ENCODE measurements around the gene KIF26B.

KIF26B gene

DNA sequence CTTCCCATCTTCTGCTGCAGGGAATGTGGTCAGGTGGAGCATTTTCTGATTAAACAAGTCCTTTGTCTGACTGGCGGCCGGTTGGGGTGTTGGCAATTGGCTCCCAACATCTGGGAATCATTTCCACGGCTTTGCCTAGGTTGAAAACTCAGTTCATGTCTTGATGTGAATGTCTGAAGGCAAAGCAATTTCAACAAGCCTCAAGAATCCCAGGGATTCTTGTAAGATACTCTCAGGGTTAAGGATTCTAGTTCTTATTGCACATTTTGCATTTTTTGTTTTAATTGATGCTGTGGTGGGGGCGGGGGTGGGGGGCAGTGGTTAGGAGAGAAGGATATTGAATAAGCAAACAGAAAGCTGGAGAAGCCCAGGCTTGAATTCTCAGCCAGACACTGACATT, 273.9 kb downstream of the KIF26B start:
- no peak for DNase-seq (ENCODE audit: low read depth in 2 of 2)

DNA sequence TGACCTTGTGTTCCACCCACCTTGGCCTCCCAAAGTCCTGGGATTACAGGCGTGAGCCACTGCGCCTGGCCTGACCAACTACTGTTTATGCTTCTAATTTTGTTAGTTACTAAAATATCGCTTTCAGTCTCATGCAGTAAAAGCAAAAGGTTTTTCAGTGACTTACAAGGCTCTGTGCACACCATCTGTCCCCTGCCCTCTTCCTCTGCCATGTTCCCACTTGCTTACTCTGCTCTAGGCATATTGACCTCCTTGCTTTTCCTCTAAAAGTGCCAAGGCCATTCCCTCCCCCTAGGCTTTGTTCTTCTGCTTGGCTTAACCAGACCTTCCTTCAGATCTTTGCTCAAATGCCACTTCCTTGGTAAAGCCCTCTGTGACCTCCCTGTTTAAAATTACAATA, 276.9 kb downstream of the KIF26B start:
- DNase-seq (ENCODE audit: low read depth in 2 of 2): no peak

DNA sequence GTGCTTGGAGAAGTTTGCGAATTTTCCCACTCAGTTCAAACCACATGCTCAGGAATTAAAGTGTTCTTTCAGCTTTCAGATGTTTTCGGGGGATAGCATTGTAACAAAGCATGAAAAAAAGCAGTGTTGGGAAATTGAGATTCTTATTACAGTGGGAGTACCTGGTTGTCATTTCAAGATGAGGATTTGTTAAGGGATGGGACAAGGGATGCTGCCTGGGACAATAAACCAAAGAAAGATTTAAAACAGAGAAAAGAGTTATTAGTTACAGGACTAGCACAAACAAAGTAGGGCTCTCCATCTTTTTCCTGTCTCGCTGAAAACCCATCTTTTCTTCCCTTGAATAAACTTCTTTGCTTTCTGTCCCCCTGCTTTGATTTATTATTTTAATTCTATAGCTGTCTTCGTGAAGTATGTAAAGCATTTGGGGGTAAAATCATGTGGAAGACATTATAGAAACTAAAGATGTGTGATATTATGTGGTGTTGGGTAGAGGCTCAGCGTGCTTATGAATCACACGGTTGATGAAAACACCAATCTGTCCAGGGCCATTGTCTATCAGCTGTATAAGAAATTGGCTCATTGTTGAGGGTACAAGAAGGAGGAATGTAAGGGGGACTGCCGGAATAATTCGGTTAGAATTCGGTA, 277.6 kb downstream of the KIF26B start:
- no peak for DNase-seq (ENCODE audit: low read depth in 2 of 2)

DNA sequence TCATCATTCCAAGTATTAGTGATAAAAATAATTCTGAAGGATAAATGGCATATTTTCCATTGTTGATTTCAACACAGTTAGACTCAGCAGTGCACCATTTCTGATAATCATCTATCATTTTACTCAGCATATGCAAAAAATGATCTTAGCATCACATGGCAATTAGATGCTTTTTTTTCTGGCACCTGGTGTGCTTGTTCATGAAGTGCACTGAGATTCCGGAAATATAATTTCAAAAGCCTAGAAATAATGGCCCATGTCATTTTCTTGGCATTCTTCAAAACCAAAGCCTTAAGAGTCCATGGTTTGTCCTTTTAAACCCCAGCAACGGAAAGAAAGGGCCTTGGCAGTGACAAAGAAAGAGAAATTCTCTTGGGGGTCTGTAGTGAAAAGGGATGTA, 278.8 kb downstream of the KIF26B start:
- no peak for DNase-seq (ENCODE audit: low read depth in 2 of 2)

DNA sequence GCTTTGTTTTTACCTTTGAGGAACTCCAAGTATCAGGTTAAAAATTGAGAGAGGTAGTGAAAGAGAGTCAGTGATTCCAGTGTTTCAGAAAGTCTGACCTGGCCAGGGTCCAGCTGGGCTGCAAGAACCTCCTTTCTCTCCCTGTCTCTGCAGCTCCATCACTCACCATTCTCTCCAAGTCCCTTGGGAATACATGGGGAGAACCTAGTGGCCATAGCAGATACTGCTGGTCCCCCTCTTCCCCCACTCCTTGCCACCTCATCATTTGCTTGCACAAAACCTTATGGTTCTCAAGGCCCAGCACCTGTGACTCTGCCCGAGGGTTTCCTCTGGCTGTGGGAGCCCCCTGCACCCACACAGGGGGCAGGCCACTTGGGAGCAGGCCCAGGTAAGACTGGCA, 279.5 kb downstream of the KIF26B start:
- DNase-seq (ENCODE audit: low read depth in 2 of 2): no peak

DNA sequence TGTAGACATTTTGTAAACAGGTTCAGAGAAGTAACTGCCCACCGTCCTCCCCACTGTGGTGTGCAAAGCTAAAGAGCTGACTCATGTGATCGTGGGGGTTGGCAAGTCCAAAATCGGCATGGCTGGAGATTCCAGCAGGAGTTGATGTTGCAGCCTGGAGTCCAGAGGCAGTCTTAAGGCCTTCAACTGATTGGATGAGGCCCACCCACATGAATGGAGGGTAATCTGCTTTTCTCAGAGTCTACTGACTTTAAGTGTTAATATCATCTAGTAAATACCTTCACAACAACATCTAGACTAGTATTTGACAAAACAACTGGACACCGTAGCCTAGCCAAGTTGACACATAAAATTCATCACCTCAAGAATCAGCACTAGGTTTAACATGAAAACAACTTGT, 281.6 kb downstream of the KIF26B start:
- DNase-seq (ENCODE audit: low read depth in 2 of 2): no peak

DNA sequence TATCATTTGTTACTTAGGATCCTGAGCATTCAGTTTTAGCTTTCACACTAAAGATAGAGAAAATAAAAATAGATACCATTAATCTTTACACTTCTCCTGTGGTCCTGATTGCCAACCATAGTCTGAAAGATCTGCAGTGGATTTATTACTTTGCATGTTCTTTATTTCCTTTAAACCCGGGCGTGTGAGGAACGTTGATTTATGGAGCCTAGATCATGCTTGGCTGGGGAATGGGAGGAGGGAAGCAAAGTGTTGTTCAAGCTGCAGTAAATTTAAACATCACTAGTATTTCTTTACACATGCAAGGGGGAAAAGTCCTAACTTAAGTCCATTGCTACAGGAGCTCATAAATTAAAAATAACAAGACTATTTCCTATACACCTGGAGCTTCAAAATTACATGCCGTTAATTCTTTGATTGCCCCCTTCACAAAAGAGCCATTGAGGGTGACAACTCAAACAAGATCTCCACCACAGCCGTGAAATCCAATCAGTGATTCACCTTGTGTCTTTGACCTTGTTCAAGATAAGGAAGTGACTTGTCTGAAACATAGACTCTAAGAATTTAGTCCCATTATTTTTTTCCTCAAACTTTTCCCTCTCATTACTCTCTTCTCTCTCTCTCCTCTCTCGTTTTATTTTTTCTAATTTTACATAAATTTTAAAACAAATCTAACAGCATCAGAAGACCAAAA, 282.7 kb downstream of the KIF26B start:
- DNase-seq (ENCODE audit: low read depth in 2 of 2): no peak

DNA sequence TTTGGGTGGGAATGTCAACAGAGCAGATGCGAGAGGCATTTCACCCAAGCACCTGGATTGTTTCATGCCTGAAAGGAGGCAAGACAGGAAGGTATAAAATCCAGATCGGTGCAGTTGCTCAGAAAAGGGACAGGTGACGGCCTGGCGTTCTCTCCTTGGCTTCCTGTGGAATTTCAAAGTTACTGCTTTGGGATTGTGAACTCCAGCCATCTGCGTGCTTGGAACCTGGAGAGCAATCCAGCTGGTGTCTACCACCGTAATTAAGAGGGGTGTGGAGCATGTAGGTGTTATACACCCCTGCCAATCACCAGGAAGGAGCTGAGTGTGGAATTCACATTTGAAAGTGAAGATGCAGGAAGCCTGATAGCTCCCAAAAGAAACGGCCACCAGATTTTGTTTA, 286.1 kb downstream of the KIF26B start:
- no peak for DNase-seq (ENCODE audit: low read depth in 2 of 2)

DNA sequence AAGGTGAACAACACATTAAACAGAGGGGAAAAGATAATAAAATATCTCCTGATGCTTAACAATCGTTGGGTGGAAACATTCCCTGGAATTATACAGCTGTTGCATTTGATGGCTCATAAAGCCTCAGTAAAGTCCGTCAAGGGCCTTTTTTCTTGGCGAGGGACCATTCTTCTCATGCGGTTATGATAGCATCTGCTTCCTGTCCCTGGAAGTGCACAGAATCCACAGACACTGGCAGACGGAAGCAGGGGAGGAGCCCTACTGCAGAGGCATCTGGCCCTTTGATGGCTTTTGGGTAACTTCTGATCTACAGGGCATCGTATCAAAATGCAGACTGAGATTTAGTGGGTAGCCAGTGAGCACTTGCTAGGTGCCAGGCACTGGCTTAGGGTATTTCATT, 286.9 kb downstream of the KIF26B start:
- DNase-seq (ENCODE audit: low read depth in 2 of 2): no peak

DNA sequence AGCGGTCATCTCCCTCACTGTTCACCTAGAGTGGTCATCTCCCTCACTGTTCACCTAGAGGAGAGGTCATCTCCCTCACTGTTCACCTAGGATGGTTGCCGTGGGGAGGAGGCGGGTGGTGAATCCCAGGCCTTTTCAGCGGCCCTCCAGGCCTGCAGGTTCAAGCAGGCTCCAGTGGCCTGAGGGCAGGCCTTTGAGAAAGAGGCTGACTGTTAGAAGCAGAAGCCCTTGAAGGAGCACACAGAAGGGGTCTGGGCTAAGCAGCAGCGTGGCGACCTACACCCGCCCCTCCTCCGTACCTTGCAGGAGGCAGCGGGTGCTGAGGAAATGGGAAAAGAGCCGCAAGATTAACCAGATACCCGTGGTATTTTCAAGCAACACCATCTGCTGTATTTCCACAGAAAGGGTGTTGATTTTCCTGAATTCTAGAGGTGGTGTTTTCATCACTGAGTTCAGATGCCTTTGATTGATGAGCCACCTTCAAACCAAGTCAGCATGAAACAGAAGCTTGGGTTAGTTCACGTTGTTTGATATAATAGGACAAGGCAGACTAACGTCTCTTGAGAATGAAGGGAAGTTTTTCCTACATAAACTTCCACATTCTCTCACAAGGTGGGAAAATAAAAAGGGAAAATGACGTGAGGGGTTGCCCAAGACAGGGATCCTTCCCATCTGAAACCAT, 289.5 kb downstream of the KIF26B start:
- no peak for DNase-seq (ENCODE audit: low read depth in 2 of 2)

DNA sequence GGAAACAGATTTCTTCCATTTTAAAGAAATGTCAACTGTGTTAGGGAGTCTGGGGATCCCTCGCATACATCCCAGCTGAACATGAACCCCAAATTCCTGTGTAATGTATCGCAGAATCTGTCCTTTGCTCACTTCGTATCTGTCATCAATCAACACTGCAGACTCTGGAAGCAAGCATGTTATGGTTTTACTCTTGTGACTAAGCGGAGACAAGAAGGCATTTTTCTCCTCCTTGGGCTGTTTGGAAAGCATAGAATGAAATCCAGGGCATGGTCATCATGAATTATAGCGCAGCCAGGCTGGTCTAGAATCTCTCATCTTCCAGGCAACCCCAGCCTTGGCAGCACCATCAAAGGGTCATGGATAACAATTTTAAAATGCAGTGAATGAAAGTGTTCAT, 290.2 kb downstream of the KIF26B start:
- DNase-seq (ENCODE audit: low read depth in 2 of 2): no peak

DNA sequence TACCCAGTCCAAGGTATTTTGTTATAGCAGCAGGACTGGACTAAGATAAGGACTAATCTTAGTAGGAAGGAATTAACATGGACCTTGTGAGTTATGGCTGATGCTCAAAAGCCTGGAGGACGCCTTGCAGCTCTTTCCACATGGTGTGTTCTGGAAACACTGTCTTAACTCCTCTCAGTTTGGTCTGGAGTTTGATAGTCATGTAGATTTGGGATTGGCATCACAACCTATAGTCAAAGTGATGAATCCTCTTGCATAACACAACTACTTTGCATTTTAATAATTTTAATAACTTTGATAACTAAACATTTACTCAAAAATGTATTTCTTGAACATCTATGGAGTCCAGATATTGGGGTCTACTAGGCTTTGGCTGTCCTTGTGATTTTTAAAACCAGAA, 293.7 kb downstream of the KIF26B start:
- DNase-seq (ENCODE audit: low read depth in 2 of 2): no peak

DNA sequence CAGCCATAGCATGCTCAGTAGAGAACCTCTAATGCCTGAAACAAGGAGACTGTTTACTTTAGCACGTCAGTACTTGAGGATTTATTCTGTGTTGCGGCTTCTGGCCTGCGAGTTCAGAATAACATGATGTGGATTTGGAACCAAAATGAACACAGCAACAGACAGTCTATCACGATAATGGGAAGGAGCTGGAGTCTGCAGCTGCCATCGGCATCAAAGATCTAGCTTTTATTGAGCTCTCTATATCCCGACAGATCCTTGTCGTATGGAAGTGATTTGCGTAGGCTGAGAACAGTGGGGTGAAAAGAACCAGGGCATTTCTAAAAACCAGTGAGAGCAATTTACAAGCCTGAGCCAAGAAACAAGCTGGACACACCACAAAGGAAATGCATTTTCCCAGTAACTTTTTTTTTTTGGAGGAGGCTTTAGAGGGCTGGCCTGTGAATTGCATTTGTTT, 294.2 kb downstream of the KIF26B start:
- DNase-seq (ENCODE audit: low read depth in 2 of 2): no peak

DNA sequence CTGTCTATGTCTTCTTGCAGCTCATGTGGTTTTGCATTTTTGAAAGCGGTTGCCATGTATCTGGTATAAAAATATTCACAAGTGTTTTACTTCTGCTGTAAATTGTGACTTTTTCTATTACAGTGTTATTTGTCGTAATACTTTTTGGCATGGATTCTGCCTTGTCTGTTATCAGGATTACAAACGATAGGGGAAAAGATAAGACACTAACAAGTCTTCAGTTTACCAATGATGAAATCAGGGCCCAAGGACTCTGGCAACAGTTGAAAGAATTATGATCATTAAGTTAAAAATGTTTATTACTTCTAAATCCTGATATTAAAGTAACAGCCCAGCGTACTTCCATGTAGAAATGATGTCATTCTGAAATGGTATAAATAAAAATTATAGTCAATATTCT, 298.8 kb downstream of the KIF26B start:
- no peak for DNase-seq (ENCODE audit: low read depth in 2 of 2)

DNA sequence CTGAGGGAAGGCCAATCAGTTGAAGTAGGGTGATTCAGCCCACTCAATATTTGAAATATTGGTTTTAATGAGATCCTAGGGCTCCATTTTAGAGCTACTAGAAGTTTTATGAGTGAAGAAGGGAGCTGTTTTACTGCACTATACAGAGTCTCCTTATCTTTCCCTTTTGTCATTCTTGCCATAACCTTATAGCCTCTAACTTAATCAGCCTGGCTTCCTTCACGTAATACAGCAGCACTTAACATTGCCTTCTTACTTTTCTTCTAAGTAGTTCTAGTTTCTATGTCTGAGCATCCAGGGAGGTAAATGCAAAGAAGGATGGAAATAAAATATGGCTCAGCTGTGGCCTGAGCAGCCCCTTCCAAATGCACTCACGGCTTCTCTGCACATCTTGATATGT, 299.3 kb downstream of the KIF26B start:
- no peak for DNase-seq (ENCODE audit: low read depth in 2 of 2)

DNA sequence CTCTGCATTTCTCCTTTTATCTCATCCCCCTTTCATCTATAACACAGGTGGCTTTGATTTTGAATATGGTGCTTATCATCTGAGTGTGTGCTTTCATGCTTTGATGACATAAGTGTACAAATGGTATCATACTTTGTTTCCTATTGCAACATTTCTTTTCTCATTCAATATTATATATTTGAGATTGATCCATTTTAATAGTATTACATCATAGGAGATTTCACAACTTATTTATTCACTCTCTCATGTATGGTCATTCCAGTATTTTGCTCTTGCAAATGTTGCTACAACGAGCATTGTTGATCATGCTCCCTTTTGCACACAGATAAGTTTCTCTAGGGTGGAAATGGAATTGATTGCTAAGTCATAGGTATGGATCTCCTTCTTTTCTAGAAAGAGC, 302.8 kb downstream of the KIF26B start:
- no peak for DNase-seq (ENCODE audit: low read depth in 2 of 2)

DNA sequence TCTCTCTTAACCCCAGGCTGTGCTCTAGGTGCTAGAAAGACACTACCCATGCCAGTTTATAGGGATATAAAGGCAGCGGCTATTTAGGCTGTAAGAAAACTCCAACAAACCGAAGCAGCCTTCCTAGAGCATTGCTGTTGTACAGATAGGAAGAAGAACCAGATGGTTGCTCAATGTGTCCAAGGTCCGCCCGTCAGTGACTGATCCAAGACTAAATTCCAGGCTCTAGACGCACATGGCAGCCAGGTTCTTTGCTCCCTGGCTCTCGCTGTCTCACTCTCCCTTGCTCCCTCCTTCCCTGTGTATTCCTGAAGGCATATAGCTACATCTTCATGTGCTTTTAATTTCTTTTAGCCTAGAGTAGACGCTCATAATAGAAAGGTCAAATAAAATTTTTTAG, 303.4 kb downstream of the KIF26B start:
- DNase-seq (ENCODE audit: low read depth in 2 of 2): no peak

DNA sequence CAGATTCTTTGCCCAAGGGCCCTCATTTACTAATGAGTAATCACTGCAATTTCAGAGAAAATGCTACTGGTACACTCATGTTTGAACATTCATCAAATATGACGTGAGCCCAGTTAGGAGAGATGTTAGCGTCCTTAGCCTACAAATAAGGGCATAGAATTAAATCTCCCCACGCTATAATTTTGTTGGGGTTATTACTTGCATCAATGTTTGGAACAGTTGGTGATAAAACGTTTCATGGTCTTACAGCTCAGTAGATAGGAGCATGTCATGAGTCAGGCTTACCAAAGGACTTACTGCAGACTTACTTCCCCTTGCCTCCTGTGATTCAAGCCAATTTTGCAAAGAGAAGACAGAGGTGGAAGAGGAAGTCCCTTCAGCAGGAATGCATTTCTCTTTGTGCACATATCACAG, 304.0 kb downstream of the KIF26B start:
- no peak for DNase-seq (ENCODE audit: low read depth in 2 of 2)

DNA sequence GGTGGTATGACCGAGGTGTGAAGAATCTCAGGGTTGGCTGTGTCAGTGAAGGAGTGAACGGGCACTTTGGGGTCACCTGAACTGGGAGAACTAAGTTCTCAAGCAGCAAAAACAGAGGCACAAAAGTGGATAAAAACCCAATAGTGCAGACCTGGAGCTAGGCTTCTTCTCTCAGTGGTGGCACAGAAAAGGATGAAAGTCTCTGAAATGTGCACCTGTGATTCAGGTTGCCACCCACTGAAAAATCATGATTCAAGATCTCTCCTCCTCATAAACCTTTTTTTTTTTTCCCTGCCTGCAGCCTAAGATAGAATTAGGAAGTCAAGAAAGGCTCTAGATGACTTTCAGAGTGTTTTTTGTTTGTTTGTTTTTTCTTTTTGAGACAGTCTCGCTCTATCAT, 304.8 kb downstream of the KIF26B start:
- DNase-seq (ENCODE audit: low read depth in 2 of 2): no peak

DNA sequence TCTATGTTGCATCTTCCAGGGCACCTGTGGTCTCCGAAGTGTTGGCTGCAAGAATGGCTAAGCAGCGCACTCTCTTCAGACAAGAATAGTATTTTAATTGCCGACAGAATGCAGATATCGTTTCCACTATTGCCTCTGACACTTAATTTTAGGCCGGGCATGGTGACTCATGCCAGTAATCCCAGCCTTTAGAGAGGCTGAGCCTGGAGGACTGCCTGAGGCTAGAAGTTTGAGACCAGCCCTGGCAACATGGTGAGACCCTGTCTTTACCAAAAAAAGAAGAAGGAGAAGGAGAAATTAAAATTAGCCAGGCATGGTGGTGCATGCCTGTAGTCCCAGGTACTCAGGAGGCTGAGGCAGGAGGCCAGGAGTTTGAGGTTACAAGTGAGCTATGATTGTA, 306.9 kb downstream of the KIF26B start:
- no peak for DNase-seq (ENCODE audit: low read depth in 2 of 2)

DNA sequence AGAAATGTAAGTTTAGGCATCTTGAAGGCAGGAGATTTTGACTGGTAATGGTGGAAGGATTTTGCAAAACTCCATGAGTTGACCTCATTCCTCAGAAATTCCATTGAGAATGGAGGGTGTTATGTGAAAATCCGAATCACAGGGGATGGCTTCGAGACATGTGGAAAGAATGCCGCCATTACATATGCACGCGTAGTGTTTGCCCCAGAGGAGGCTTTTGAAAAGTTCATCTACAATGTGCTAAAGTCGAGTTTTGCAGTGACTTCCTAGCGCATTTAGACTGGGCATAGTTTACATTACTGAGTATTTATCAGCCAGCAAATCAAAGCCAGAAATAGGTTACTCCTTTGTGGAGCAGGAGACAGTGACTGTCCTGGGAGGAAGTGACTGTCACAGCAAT, 307.4 kb downstream of the KIF26B start:
- DNase-seq (ENCODE audit: low read depth in 2 of 2): no peak

DNA sequence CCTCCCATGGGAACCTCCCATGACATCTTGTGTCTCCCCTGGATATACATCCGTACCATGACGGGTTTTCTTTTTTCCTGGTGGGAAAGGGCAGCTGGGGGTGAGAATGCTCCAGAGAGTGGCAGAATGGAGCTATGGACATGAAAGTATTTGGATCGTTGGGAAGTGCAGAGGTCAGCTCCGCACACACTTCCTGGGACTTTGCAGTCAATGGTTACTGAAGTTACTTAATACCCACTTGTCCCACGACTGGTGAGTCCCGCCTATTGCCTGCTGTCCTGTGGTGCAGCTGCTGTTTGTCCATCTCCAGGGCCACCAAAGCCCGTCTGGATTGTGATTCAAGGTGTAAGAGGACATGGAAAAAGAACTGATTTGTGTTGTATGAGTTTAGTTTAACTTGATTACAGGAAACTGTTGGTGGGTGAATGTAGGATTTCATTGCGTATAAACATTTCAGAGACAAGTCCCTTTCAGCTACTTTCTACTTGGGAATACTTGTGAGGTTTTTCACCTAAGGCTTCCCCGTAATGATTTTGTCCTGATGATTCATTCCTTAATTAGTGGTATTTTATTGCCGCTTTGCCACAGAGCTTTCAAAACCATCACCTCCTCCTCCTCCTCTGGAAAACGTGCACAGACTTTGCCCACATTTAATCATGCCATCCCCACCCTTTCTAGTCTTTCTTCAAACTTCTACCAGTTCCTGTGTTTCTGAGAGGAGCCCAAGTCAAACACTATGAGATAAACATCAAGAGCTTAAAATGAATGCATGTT, 308.8 kb downstream of the KIF26B start:
- DNase-seq (ENCODE audit: low read depth in 2 of 2): no peak

Measured in stimulated activated CD8-positive, alpha-beta memory T cell treated with anti-CD3 and anti-CD28 coated beads, Interleukin-15, amount 100 ng/mL, for 48 hours (primary cell).